Activated CD4-positive, alpha-beta T cell treated with anti-CD3 and anti-CD28 coated beads for 36 hours (primary cell): ENCODE data around the gene GLYR1. TPM values are rescaled to one million over a fixed set of nuclear protein-coding genes. Genes with fewer than 3 reads are reported as not detected.

Source experiments
- total RNA-seq, 2 experiments: library from RNA; stranded (reverse); gene quantifications; one replicate each; pipeline ENCODE4 v1.2.3, GENCODE V29; 2021

GLYR1 gene
- total RNA-seq, 2 experiments from 2014 or later, result 76.9 to 78.4 TPM

Other genes starting within 250 kb of the GLYR1 start
- gene UBALD1, start 232.4 kb downstream of the GLYR1 start, total RNA-seq, result 10 to 100 TPM in 1 of 2 experiments, 1 to 10 TPM in 1; 9.7 to 10.2 TPM
- gene MGRN1, start 222.5 kb downstream of the GLYR1 start, total RNA-seq, result 10 to 100 TPM; 65.0 to 75.4 TPM
- 10 to 100 TPM; 16.4 to 22.5 TPM for gene NUDT16L1, start 153.7 kb downstream of the GLYR1 start, total RNA-seq
- gene ANKS3, start 113.0 kb downstream of the GLYR1 start, total RNA-seq, result 10 to 100 TPM; 12.1 to 14.1 TPM
- gene DNAAF8, start 112.8 kb downstream of the GLYR1 start, total RNA-seq, result under 1 TPM; 0.11 to 0.16 TPM
- 10 to 100 TPM; 10.3 to 11.6 TPM for gene ZNF500, start 80.1 kb downstream of the GLYR1 start, total RNA-seq
- not detected for gene SEPTIN12, start 58.9 kb downstream of the GLYR1 start, total RNA-seq
- not detected for gene SMIM22, start 51.9 kb downstream of the GLYR1 start, total RNA-seq
- gene ROGDI, start 44.7 kb downstream of the GLYR1 start, total RNA-seq, result 1 to 10 TPM; 3.7 to 7.3 TPM
- gene UBN1, start 193 bp upstream of the GLYR1 start, total RNA-seq, result 10 to 100 TPM; 19.3 to 23.0 TPM
- not detected for gene PPL, start 89.9 kb upstream of the GLYR1 start, total RNA-seq
- gene SEC14L5, start 111.0 kb upstream of the GLYR1 start, total RNA-seq, result under 1 TPM; 0.09 to 0.28 TPM
- 10 to 100 TPM in 1 of 2 experiments, 1 to 10 TPM in 1; 8.9 to 10.2 TPM for gene NAGPA, start 186.6 kb upstream of the GLYR1 start, total RNA-seq
- not detected for gene C16orf89, start 218.7 kb upstream of the GLYR1 start, total RNA-seq
- 10 to 100 TPM; 15.7 to 18.1 TPM for gene ALG1, start 224.6 kb upstream of the GLYR1 start, total RNA-seq